ENCODE results near the gene AP4B1.
A peak's percentile ranks its signal among the peaks of the same experiment; 100 is the strongest.
"Not testable (repeated sequence)": the region's sequence is repeated elsewhere in the genome, so short reads cannot be mapped to it uniquely, and the experiment has no call there.

The AP4B1 gene

GRCh38 chr1:113904674-113905434, at the start of gene AP4B1, which contains the start of gene DCLRE1B:
AP4B1 (minus strand) TSS chr1:113904799; CDS start chr1:113904717, 82 bp downstream.
DCLRE1B (plus strand) TSS chr1:113905326; CDS start chr1:113905587, 261 bp downstream.
- peak; percentile 99 for DNase-seq (ENCODE audit: low spot score)

DNA sequence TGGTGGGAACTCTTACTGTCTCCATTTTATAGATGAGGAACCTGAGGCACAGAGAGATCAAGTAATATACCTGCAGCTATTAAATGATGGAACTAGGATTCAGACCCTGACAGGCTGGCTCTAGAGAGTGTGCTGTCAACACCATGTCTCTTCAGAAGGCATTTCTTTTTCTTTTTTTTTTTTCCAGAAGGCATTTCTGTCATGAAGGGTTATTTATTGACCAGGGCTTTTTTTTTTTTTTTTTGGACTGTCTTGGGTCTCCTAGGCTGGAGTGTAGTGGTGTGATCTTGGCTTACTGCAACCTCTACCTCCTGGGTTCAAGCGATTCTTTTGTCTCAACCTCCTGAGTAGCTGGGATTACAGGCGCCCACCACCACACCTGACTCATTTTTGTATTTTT, 47.1 kb upstream of the AP4B1 start:
- DNase-seq (ENCODE audit: low spot score) = no peak

DNA sequence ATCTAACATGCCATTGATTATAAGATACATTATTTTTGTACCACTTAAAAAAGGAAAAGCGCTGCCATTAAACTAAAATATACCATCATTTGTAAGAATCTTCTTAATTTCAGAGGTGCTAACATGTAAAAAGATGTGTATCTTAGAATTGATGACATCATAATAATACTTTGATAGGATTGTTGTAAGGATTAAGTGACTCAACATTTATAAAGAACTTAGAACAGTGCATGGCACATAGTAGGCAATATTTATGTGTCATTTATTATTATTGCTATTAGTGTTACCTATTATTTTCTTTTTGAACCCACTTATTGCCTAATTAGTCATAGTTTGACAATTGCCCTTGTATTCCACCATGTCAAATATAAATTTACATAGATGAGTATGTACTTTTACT, 46.3 kb upstream of the AP4B1 start:
- no peak for DNase-seq (ENCODE audit: low spot score)

GRCh38 chr1:113949007-113949406, 44.4 kb upstream of the AP4B1 start:
- DNase-seq (ENCODE audit: low spot score) = peak; percentile 67

GRCh38 chr1:113948151-113948550, 43.6 kb upstream of the AP4B1 start:
- not testable (repeated sequence) for DNase-seq (ENCODE audit: low spot score)

- DNase-seq (ENCODE audit: low spot score) = no peak
Observed at GRCh38 chr1:113947388-113948107, 42.9 kb upstream of the AP4B1 start.

DNA sequence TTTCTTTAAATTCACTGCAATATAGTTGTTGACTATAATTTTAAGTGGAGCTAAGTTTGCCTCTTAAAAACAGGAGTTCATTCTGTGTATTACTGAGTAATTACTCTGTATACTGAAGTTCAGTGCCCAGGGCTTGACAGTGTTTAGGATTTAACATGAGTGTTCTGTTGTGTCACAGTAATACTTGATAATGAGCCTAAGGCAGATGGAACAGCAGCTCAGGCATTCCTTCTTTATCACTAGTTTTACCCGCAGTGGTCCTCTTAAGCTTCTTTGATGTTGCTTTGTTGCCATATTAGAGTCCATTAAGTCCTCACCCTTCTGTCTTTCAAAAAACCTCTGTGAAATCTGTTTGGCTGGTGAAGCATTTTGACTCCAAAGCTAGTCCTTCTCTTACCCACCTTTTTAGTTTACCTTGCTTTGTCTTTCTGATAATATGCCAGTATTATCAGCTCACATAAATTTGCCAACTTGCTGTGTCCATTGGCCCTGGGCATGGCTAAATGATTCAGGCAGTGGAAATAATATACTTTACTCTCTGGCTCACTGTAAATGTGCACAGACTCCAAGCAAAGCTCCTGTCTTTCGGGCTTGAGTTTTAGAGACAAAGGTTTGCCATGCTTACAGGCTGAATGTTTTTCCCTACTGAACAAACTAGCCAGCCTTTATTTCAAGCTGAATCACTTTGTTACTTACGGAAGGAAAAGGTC, 42.2 kb upstream of the AP4B1 start:
- DNase-seq (ENCODE audit: low spot score) = peak; percentile 23

DNA sequence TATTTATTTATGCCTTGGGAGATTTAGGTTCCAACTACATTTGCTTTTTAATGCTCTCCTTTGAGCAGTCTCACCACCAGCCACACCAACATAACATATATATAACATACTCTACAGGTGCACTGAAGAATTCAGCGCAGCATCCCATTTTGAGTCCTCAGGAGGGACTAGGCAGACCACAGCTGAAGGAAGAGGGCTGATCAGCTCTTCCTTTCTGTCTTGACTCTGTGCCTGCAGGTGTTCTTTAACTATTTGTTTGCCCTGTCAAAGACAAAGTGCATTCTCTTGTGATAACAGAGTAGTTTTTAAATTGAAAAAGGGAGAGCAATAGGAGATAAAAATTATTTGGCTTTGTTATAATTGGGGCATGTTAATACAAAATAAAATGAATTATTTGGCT, 41.5 kb upstream of the AP4B1 start:
- no peak for DNase-seq (ENCODE audit: low spot score)

GRCh38 chr1:113945329-113945728, 40.7 kb upstream of the AP4B1 start:
- no peak for DNase-seq (ENCODE audit: low spot score)

DNA sequence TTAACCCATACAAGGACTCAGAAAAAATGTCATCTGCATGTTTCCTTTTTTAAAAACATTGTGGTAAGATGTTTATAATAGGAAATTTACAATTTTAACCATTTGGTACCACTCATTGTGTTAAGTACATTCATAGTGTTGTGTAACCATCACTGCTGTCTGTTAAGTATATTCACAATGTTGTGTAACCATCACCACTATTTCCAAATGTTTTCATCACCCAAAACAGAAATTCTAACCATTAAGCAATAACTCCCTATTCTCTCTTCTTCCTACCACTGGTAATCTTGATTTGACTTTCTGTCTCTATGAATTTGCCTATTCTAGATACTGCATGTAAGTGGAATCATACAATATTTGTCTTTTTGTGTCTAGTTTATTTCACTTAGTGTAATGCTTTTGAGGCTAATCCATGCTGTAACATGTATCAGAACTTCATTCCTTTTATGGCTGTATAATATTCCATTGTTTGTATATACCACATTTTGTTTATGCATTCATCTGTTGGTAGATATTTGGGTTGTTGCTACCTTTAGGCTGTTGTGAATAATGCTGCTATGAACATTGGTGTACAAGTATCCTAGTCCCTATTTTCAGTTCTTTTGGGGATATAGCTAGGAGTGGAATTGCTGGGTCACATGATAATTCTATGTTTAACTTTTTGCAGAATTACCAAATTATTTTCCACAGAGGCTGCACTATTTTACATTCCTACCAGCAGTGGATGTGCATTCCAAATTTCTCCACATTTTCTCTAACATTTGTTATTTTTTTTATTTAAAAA, 38.6 kb upstream of the AP4B1 start:
- DNase-seq (ENCODE audit: low spot score) = no peak

GRCh38 chr1:113942527-113942926, 37.9 kb upstream of the AP4B1 start:
- DNase-seq (ENCODE audit: low spot score) = no peak

GRCh38 chr1:113941245-113941559, 36.6 kb upstream of the AP4B1 start:
- DNase-seq (ENCODE audit: low spot score) = no peak

DNA sequence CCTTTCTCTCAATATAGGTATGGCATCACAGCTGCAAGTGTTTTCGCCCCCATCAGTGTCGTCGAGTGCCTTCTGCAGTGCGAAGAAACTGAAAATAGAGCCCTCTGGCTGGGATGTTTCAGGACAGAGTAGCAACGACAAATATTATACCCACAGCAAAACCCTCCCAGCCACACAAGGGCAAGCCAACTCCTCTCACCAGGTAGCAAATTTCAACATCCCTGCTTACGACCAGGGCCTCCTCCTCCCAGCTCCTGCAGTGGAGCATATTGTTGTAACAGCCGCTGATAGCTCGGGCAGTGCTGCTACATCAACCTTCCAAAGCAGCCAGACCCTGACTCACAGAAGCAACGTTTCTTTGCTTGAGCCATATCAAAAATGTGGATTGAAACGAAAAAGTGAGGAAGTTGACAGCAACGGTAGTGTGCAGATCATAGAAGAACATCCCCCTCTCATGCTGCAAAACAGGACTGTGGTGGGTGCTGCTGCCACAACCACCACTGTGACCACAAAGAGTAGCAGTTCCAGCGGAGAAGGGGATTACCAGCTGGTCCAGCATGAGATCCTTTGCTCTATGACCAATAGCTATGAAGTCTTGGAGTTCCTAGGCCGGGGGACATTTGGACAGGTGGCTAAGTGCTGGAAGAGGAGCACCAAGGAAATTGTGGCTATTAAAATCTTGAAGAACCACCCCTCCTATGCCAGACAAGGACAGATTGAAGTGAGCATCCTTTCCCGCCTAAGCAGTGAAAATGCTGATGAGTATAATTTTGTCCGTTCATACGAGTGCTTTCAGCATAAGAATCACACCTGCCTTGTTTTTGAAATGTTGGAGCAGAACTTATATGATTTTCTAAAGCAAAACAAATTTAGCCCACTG, 36.0 kb upstream of the AP4B1 start:
- DNase-seq (ENCODE audit: low spot score) = no peak

GRCh38 chr1:113938192-113938591, 33.6 kb upstream of the AP4B1 start:
- DNase-seq (ENCODE audit: low spot score) = no peak

DNA sequence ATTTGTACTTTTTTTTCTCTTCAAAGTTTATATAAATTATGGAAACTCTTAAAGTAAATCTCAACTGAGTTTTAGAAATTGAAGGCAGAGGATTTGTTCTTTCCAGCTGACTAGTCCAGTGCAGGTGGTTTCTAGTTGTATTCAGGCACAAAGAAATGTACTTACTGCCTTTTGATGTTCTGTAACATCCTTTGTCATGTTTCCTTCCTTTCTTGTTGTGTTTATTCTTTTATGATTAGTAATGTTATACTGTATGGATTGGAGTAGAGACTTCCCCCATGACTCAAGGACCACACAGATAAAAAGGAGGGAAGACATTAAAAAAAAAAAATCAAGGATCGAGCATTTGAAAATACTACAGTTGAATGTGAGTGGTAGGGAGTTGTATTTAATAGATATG, 32.5 kb upstream of the AP4B1 start:
- no peak for DNase-seq (ENCODE audit: low spot score)

GRCh38 chr1:113935970-113936369, 31.4 kb upstream of the AP4B1 start:
- no peak for DNase-seq (ENCODE audit: low spot score)

GRCh38 chr1:113935176-113935575, 30.6 kb upstream of the AP4B1 start:
- DNase-seq (ENCODE audit: low spot score) = no peak

DNA sequence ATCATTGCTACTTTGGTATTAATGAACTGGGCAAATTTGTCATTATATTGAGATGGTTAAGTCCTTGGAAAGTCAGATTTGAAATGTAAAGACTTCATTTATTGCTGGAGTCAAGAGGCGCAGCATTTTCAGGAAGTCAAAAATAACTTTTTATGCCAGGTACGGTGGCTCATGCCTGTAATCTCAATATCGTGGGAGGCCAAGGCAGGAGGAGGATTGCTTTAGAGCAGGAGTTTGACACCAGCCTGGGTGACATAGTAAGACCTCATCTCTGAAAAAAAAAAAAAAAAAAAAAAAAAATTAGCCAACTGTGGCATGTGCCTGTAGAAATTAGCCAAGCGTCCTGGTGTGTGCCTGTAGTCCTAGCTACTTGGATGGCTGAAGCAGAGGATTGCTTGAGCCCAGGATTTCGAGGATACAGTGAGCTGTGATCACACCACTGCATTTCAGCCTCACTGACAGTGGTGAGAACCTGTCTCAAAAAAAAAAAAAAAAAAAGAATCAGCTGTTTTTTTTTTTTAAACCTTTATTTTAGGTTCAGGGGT, 30.0 kb upstream of the AP4B1 start:
- DNase-seq (ENCODE audit: low spot score) = no peak

GRCh38 chr1:113934006-113934405, 29.4 kb upstream of the AP4B1 start:
- DNase-seq (ENCODE audit: low spot score) = no peak

- DNase-seq (ENCODE audit: low spot score) = peak; percentile 36
Observed at GRCh38 chr1:113931451-113931851, 26.9 kb upstream of the AP4B1 start.
